HEK293 (cell line): ENCODE data around the gene DCUN1D1.

Source experiments
- CTCF ChIA-PET: fragments of 350-600 bp; formaldehyde crosslinking; extraction: SDS; loops from one replicate; lab custom pipeline; 2021; ENCODE audit warnings: antibody characterized with exemption; lab: Yijun Ruan, JAX
- POLR2A ChIA-PET: fragments of 300-600 bp; formaldehyde crosslinking; extraction: SDS; loops from one replicate; lab custom pipeline; 2020; ENCODE audit warnings: antibody characterized with exemption, inconsistent platforms; lab: Yijun Ruan, JAX
- H3K27ac ChIP-seq: fragments of 200-500 bp; sonication (Bioruptor generic); 2 replicates; pipeline ENCODE4 v1.5.1; 2014; ENCODE audit warnings: low read depth, low read length, control low read depth, inconsistent platforms; ENCODE audit errors: extremely low read depth
- H3K36me3 ChIP-seq, 2 experiments: fragments of 200-500 bp in 1 of 2; sonication (Bioruptor generic) in 1 of 2; 1 replicate in 1 of 2; 2 replicates in 1 of 2; pipeline ENCODE4 v1.5.1; 2014 to 2017; ENCODE audit warnings: inconsistent platforms in 2 of 2, low read length in 2 of 2; ENCODE audit not compliant: control insufficient read depth in 2 of 2, insufficient read depth in 1 of 2
- H3K4me1 ChIP-seq: fragments of 200-500 bp; sonication (Bioruptor generic); 2 replicates; pipeline ENCODE4 v1.5.1; 2014; ENCODE audit warnings: mild to moderate bottlenecking, low read length, inconsistent platforms; ENCODE audit not compliant: control insufficient read depth, insufficient read depth
- H3K4me3 ChIP-seq: 2 replicates; pipeline ENCODE4 v1.5.1; 2011; ENCODE audit warnings: low read depth, mild to moderate bottlenecking, control low read depth, low read length, moderate library complexity
- H3K9me3 ChIP-seq: fragments of 200-500 bp; sonication (Bioruptor generic); 2 replicates; pipeline ENCODE4 v1.5.1; 2014; ENCODE audit warnings: low read depth, low read length, inconsistent platforms; ENCODE audit not compliant: control insufficient read depth, insufficient read depth
- FEZF1 ChIP-seq: fragments of 450-650 bp; formaldehyde crosslinking; IDR thresholded peaks from 2 replicates; pipeline ENCODE4 v1.5.1; 2016; ENCODE audit warnings: missing biosample characterization, missing genetic modification characterization
- OSR2 ChIP-seq: fragments of 450-650 bp; formaldehyde crosslinking; IDR thresholded peaks from 2 replicates; pipeline ENCODE4 v1.5.1; 2016; ENCODE audit warnings: missing biosample characterization, missing genetic modification characterization
- SP3 ChIP-seq: fragments of 450-650 bp; formaldehyde crosslinking; IDR thresholded peaks from 2 replicates; pipeline ENCODE4 v1.5.1; 2016; ENCODE audit warnings: missing biosample characterization, missing genetic modification characterization
- SP7 ChIP-seq: fragments of 450-650 bp; formaldehyde crosslinking; IDR thresholded peaks from 2 replicates; pipeline ENCODE4 v1.5.1; 2016; ENCODE audit warnings: missing biosample characterization, missing genetic modification characterization
- ZFP37 ChIP-seq: fragments of 450-650 bp; formaldehyde crosslinking; IDR thresholded peaks from 2 replicates; pipeline ENCODE4 v1.5.1; 2016; ENCODE audit warnings: missing biosample characterization, missing genetic modification characterization
- ZFP41 ChIP-seq: fragments of 450-650 bp; formaldehyde crosslinking; IDR thresholded peaks from 2 replicates; pipeline ENCODE4 v1.5.1; 2016; ENCODE audit warnings: missing biosample characterization, missing genetic modification characterization, borderline replicate concordance
- ZNF132 ChIP-seq: fragments of 450-650 bp; formaldehyde crosslinking; IDR thresholded peaks from 2 replicates; pipeline ENCODE4 v1.5.1; 2017; ENCODE audit warnings: missing biosample characterization, missing genetic modification characterization, borderline replicate concordance
- ZNF133 ChIP-seq: fragments of 450-650 bp; formaldehyde crosslinking; IDR thresholded peaks from 2 replicates; pipeline ENCODE4 v1.5.1; 2016; ENCODE audit warnings: missing biosample characterization, missing genetic modification characterization
- ZNF146 ChIP-seq: fragments of 450-650 bp; formaldehyde crosslinking; IDR thresholded peaks from 2 replicates; pipeline ENCODE4 v1.5.1; 2016; ENCODE audit warnings: missing biosample characterization, missing genetic modification characterization
- ZNF169 ChIP-seq: fragments of 450-650 bp; formaldehyde crosslinking; IDR thresholded peaks from 2 replicates; pipeline ENCODE4 v1.5.1; 2016; ENCODE audit warnings: missing biosample characterization, missing genetic modification characterization
- ZNF174 ChIP-seq: fragments of 450-650 bp; formaldehyde crosslinking; IDR thresholded peaks from 2 replicates; pipeline ENCODE4 v1.5.0; 2017; ENCODE audit warnings: missing biosample characterization, mild to moderate bottlenecking, missing genetic modification characterization
- ZNF23 ChIP-seq: fragments of 450-650 bp; formaldehyde crosslinking; IDR thresholded peaks from 2 replicates; pipeline ENCODE4 v1.5.1; 2016; ENCODE audit warnings: missing biosample characterization, missing genetic modification characterization, borderline replicate concordance
- ZNF24 ChIP-seq: fragments of 450-650 bp; formaldehyde crosslinking; IDR thresholded peaks from 2 replicates; pipeline ENCODE4 v1.5.1; 2016; ENCODE audit warnings: missing biosample characterization, missing genetic modification characterization
- ZNF248 ChIP-seq: fragments of 450-650 bp; formaldehyde crosslinking; IDR thresholded peaks from 2 replicates; pipeline ENCODE4 v1.5.1; 2017; ENCODE audit warnings: missing biosample characterization, missing genetic modification characterization
- ZNF266 ChIP-seq: fragments of 450-650 bp; formaldehyde crosslinking; IDR thresholded peaks from 2 replicates; pipeline ENCODE4 v1.5.1; 2016; ENCODE audit warnings: missing biosample characterization, missing genetic modification characterization, low read depth
- ZNF354C ChIP-seq: fragments of 450-650 bp; formaldehyde crosslinking; IDR thresholded peaks from 2 replicates; pipeline ENCODE4 v1.5.1; 2016; ENCODE audit warnings: missing biosample characterization, missing genetic modification characterization, low read depth, borderline replicate concordance
- ZNF560 ChIP-seq: fragments of 450-650 bp; formaldehyde crosslinking; IDR thresholded peaks from 2 replicates; pipeline ENCODE4 v1.5.1; 2017; ENCODE audit warnings: missing biosample characterization, missing genetic modification characterization, borderline replicate concordance
- ZNF670 ChIP-seq: fragments of 450-650 bp; formaldehyde crosslinking; IDR thresholded peaks from 2 replicates; pipeline ENCODE4 v1.5.1; 2016; ENCODE audit warnings: missing biosample characterization, missing genetic modification characterization, low read depth
- ZXDB ChIP-seq: fragments of 450-650 bp; formaldehyde crosslinking; IDR thresholded peaks from 2 replicates; pipeline ENCODE4 v1.5.1; 2016; ENCODE audit warnings: missing biosample characterization, missing genetic modification characterization
- TF ChIP-seq, protein P1 (sequence below): fragments of 450-650 bp; formaldehyde crosslinking; IDR thresholded peaks from 2 replicates; pipeline ENCODE4 v1.5.1; 2016; ENCODE audit warnings: missing biosample characterization, missing genetic modification characterization
- TF ChIP-seq, protein P2 (sequence below): fragments of 450-650 bp; formaldehyde crosslinking; IDR thresholded peaks from 2 replicates; pipeline ENCODE4 v1.5.1; 2016; ENCODE audit warnings: missing biosample characterization, missing genetic modification characterization
- TF ChIP-seq, protein P3 (sequence below): fragments of 450-650 bp; formaldehyde crosslinking; IDR thresholded peaks from 2 replicates; pipeline ENCODE4 v1.5.1; 2016; ENCODE audit warnings: missing biosample characterization, missing genetic modification characterization
- TF ChIP-seq, protein P4 (sequence below): fragments of 450-650 bp; IDR thresholded peaks from 2 replicates; pipeline ENCODE4 v1.5.1; 2018; ENCODE audit warnings: missing biosample characterization, missing genetic modification characterization
- TF ChIP-seq, protein P5 (sequence below): fragments of 450-650 bp; formaldehyde crosslinking; IDR thresholded peaks from 2 replicates; pipeline ENCODE4 v1.5.1; 2017; ENCODE audit warnings: missing biosample characterization, missing genetic modification characterization

The DCUN1D1 gene

DNA sequence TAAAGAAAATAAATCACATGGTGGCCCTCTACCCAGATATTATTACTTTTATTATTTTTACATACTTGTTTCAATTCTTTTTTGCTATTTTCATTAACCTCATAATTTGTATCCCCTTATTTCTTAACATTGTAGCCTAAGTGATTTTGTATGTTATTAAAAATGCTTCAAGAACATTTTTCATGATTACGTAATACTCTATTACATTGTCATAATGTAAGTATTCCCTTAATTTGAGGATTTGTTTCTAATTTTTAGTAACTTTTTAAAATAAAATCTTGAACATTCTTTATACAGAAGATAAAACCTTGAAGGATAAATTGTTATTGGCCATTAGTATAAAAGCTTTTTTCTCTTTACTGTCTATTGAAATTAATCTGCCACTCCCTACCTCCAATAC, 89.0 kb downstream of the DCUN1D1 start:
- Histone ChIP-seq H3K9me3 (no peaks in the 10 kb centered on the region), H3K36me3 (peaks cover 0 to 40% of the 10 kb centered on the region in 2 experiments; a peak in 2 of 3 replicates), H3K4me1 (no peaks in the 10 kb centered on the region), H3K27ac (no peak overlapping the region), H3K4me3 (no peak overlapping the region)
- TF ChIP-seq ZNF670 (no peak), ZNF23 (no peak), OSR2 (tag by site-specific recombination) (no peak), ZFP41 (no peak), ZNF132 (tag by site-specific recombination) (no peak), ZNF169 (no peak), ZXDB (tag by site-specific recombination) (no peak), ZFP37 (no peak), ZNF560 (tag by site-specific recombination) (no peak), ZNF174 (tag by site-specific recombination) (no peak), ZNF266 (tag by site-specific recombination) (no peak), ZNF146 (tag by site-specific recombination) (no peak)
- TF ChIP-seq, protein P1, sequence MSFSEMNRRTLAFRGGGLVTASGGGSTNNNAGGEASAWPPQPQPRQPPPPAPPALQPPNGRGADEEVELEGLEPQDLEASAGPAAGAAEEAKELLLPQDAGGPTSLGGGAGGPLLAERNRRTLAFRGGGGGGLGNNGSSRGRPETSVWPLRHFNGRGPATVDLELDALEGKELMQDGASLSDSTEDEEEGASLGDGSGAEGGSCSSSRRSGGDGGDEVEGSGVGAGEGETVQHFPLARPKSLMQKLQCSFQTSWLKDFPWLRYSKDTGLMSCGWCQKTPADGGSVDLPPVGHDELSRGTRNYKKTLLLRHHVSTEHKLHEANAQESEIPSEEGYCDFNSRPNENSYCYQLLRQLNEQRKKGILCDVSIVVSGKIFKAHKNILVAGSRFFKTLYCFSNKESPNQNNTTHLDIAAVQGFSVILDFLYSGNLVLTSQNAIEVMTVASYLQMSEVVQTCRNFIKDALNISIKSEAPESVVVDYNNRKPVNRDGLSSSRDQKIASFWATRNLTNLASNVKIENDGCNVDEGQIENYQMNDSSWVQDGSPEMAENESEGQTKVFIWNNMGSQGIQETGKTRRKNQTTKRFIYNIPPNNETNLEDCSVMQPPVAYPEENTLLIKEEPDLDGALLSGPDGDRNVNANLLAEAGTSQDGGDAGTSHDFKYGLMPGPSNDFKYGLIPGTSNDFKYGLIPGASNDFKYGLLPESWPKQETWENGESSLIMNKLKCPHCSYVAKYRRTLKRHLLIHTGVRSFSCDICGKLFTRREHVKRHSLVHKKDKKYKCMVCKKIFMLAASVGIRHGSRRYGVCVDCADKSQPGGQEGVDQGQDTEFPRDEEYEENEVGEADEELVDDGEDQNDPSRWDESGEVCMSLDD (tag by site-specific recombination), result no peak
- TF ChIP-seq, protein P2, sequence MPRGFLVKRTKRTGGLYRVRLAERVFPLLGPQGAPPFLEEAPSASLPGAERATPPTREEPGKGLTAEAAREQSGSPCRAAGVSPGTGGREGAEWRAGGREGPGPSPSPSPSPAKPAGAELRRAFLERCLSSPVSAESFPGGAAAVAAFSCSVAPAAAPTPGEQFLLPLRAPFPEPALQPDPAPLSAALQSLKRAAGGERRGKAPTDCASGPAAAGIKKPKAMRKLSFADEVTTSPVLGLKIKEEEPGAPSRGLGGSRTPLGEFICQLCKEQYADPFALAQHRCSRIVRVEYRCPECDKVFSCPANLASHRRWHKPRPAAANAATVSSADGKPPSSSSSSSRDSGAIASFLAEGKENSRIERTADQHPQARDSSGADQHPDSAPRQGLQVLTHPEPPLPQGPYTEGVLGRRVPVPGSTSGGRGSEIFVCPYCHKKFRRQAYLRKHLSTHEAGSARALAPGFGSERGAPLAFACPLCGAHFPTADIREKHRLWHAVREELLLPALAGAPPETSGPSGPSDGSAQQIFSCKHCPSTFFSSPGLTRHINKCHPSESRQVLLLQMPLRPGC (tag by site-specific recombination), result no peak
- TF ChIP-seq, protein P3, sequence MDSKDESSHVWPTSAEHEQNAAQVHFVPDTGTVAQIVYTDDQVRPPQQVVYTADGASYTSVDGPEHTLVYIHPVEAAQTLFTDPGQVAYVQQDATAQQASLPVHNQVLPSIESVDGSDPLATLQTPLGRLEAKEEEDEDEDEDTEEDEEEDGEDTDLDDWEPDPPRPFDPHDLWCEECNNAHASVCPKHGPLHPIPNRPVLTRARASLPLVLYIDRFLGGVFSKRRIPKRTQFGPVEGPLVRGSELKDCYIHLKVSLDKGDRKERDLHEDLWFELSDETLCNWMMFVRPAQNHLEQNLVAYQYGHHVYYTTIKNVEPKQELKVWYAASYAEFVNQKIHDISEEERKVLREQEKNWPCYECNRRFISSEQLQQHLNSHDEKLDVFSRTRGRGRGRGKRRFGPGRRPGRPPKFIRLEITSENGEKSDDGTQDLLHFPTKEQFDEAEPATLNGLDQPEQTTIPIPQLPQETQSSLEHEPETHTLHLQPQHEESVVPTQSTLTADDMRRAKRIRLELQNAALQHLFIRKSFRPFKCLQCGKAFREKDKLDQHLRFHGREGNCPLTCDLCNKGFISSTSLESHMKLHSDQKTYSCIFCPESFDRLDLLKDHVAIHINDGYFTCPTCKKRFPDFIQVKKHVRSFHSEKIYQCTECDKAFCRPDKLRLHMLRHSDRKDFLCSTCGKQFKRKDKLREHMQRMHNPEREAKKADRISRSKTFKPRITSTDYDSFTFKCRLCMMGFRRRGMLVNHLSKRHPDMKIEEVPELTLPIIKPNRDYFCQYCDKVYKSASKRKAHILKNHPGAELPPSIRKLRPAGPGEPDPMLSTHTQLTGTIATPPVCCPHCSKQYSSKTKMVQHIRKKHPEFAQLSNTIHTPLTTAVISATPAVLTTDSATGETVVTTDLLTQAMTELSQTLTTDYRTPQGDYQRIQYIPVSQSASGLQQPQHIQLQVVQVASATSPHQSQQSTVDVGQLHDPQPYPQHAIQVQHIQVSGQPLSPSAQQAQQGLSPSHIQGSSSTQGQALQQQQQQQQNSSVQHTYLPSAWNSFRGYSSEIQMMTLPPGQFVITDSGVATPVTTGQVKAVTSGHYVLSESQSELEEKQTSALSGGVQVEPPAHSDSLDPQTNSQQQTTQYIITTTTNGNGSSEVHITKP (tag by site-specific recombination), result no peak
- CTCF ChIA-PET, result no interaction called here
- POLR2A ChIA-PET, result no interaction called here

DNA sequence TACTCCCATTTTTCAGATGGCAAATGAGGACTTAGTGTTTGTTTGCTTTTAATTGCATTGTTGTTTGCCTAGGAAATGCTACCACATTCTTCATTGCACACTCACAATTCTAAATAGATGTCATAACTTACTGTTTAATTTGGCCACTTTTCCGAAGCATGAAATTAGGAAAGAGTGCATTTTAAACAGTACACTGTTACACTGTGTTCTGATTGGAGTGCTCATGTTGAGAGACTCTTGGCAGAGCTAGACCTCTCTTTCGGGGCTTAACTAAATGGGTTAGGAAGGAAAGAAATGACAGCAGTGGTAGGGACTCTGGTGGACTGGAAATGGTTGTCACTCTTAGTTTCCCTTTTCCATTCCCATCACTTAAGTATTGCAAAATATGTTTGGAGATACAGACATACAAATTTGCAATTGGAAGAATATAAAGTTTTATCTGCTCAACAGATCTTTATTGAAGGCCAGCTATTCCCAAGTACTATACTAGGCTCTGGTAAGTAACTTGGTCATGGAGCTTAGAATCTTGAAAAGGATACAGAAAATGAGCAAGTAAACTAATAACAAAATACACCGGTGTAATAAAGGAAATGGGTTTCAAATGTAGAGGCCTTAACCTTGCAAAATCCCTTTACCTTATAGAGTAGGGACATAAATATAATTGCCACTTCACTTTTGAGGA, 90.2 kb downstream of the DCUN1D1 start:
- ChIA-PET CTCF (interaction anchor here (0.6 kb wide), 2 partner anchors 26 to 228 kb away, joined by 3 to 6 read pairs; no protein-coding TSS in a partner anchor), POLR2A (no interaction called here)
- no peaks in the 10 kb centered on the region for H3K4me1 ChIP-seq
- no peak overlapping the region for H3K4me3 ChIP-seq
- no peak overlapping the region for H3K27ac ChIP-seq
- H3K9me3 ChIP-seq, result no peaks in the 10 kb centered on the region
- peaks cover 0 to 40% of the 10 kb centered on the region in 2 experiments; a peak in 2 of 3 replicates for H3K36me3 ChIP-seq
- TF ChIP-seq ZNF354C, result no peak
- TF ChIP-seq ZFP37, result no peak
- TF ChIP-seq ZNF248 (tag by site-specific recombination), result no peak
- no peak for TF ChIP-seq FEZF1 (tag by site-specific recombination)
- TF ChIP-seq ZNF24 (tag by site-specific recombination), result no peak
- no peak for TF ChIP-seq ZNF133 (tag by site-specific recombination)
- TF ChIP-seq, protein P4, sequence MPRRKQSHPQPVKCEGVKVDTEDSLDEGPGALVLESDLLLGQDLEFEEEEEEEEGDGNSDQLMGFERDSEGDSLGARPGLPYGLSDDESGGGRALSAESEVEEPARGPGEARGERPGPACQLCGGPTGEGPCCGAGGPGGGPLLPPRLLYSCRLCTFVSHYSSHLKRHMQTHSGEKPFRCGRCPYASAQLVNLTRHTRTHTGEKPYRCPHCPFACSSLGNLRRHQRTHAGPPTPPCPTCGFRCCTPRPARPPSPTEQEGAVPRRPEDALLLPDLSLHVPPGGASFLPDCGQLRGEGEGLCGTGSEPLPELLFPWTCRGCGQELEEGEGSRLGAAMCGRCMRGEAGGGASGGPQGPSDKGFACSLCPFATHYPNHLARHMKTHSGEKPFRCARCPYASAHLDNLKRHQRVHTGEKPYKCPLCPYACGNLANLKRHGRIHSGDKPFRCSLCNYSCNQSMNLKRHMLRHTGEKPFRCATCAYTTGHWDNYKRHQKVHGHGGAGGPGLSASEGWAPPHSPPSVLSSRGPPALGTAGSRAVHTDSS, result no peak
- TF ChIP-seq, protein P5, sequence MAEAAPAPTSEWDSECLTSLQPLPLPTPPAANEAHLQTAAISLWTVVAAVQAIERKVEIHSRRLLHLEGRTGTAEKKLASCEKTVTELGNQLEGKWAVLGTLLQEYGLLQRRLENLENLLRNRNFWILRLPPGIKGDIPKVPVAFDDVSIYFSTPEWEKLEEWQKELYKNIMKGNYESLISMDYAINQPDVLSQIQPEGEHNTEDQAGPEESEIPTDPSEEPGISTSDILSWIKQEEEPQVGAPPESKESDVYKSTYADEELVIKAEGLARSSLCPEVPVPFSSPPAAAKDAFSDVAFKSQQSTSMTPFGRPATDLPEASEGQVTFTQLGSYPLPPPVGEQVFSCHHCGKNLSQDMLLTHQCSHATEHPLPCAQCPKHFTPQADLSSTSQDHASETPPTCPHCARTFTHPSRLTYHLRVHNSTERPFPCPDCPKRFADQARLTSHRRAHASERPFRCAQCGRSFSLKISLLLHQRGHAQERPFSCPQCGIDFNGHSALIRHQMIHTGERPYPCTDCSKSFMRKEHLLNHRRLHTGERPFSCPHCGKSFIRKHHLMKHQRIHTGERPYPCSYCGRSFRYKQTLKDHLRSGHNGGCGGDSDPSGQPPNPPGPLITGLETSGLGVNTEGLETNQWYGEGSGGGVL (tag by site-specific recombination), result no peak
- no peak for TF ChIP-seq SP7 (tag by site-specific recombination)
- no peak for TF ChIP-seq SP3 (tag by site-specific recombination)
